Measurements from ENCODE around the gene FAM217B.

GRCh38 chr20:59936409-59936808, 3.8 kb upstream of the FAM217B start:
- TF ChIP-seq, protein P1, sequence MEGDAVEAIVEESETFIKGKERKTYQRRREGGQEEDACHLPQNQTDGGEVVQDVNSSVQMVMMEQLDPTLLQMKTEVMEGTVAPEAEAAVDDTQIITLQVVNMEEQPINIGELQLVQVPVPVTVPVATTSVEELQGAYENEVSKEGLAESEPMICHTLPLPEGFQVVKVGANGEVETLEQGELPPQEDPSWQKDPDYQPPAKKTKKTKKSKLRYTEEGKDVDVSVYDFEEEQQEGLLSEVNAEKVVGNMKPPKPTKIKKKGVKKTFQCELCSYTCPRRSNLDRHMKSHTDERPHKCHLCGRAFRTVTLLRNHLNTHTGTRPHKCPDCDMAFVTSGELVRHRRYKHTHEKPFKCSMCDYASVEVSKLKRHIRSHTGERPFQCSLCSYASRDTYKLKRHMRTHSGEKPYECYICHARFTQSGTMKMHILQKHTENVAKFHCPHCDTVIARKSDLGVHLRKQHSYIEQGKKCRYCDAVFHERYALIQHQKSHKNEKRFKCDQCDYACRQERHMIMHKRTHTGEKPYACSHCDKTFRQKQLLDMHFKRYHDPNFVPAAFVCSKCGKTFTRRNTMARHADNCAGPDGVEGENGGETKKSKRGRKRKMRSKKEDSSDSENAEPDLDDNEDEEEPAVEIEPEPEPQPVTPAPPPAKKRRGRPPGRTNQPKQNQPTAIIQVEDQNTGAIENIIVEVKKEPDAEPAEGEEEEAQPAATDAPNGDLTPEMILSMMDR (conservative IDR thresholded peaks at IDR 0.05 in 1 of 2, IDR thresholded peaks at IDR 0.05 in 1 of 2; ENCODE audit: low read depth in 1 of 2, low read length in 2 of 2), result no peak
- no peak for TF ChIP-seq EZH2 (IDR thresholded peaks at IDR 0.05; ENCODE audit: low read length, missing control alignments)

Measured in fibroblast of lung (primary cell).